Adrenal gland (tissue), 12 donors: ENCODE results near the gene RNH1. TPM values are rescaled to one million over a fixed set of nuclear protein-coding genes. Genes with fewer than 3 reads are reported as not detected.

Source experiments
- DNase-seq, 7 donors: peaks; one replicate each; pipeline ENCODE4 v3.0.0-alpha.2; 2019 to 2020
- H3K27ac ChIP-seq, 5 donors: fragments of 200-600 bp; sonication (generic) in 4 of 5; 1 replicate in 3 of 5; 2 replicates in 2 of 5; pipeline versions ENCODE4 v1.5.1 to v1.8.0; 2016 to 2020; ENCODE audit warnings: mild to moderate bottlenecking in 1 of 5
- H3K27me3 ChIP-seq: fragments of 200-600 bp; 2 replicates; pipeline ENCODE4 v1.8.0; 2021
- H3K36me3 ChIP-seq, 2 donors: fragments of 200-600 bp; replicated peaks in 1 of 2; 1 replicate in 1 of 2; 2 replicates in 1 of 2; pipeline versions ENCODE4 v1.5.1 to v1.8.0; 2018 to 2022
- H3K4me1 ChIP-seq, 2 donors: fragments of 200-600 bp; replicated peaks in 1 of 2; 1 replicate in 1 of 2; 2 replicates in 1 of 2; pipeline versions ENCODE4 v1.5.1 to v1.8.0; 2018 to 2021
- H3K4me3 ChIP-seq, 4 donors: fragments of 200-600 bp; sonication (generic) in 3 of 4; one replicate each; pipeline ENCODE4 v1.5.1; 2016 to 2018
- H3K9me3 ChIP-seq, 3 donors: fragments of 200-600 bp; sonication (generic) in 1 of 3; replicated peaks in 1 of 3; 1 replicate in 2 of 3; 2 replicates in 1 of 3; pipeline versions ENCODE4 v1.5.1 to v1.8.0; 2016 to 2021
- CTCF ChIP-seq, 6 experiments: fragments of 450-650 bp in 4 of 6; fragments of 200-600 bp in 2 of 6; sonication (generic) in 1 of 6; IDR thresholded peaks; 1 replicate in 5 of 6; 2 replicates in 1 of 6; pipeline versions ENCODE4 v1.5.1 to v1.8.0; 2016 to 2021; ENCODE audit warnings: antibody characterized with exemption in 6 of 6, mild to moderate bottlenecking in 2 of 6, moderate library complexity in 1 of 6
- POLR2A ChIP-seq, 2 donors: fragments of 450-650 bp; IDR thresholded peaks; one replicate each; pipeline ENCODE4 v1.6.1; 2017; ENCODE audit warnings: antibody characterized with exemption in 2 of 2, mild to moderate bottlenecking in 2 of 2, moderate library complexity in 1 of 2
- WGBS, 4 donors: extraction: QIAGEN DNeasy Blood & Tissue Kit in 2 of 4; methylation state at CpG; one replicate each; pipeline versions ENCODE4 v1.1.5 to v1.1.7; 2013 to 2017; 5-methylcytosine and 5-hydroxymethylcytosine counted together
- intact Hi-C, 2 donors: fragments of 100-400 bp; cut with DNase I; formaldehyde crosslinking; loops; one replicate each; pipeline versions ENCODE4 v1.14.1 to v1.15.0; 2022 to 2023
- polyA plus RNA-seq, 3 donors: library from polyadenylated mRNA; stranded (reverse); fragments of 200-250 nt in 2 of 3; fragments of 350-450 nt in 1 of 3; fragmentation: Illumina TruSeq in 1 of 3; extraction: RNeasy Lipid Tissue Mini Kit (QIAGEN cat#74804) in 1 of 3; gene quantifications; one replicate each; pipeline ENCODE4 v1.2.3, GENCODE V29; 2013 to 2014
- total RNA-seq, 9 donors: library from RNA; depleted of rRNA in 4 of 9; stranded (reverse); fragments of >200 nt in 4 of 9; fragments of 120-200 nt in 1 of 9; fragmentation: NEBNext Ultra II Directional in 1 of 9; extraction: Animal tissue kit (Norgen Biotek cat#: 25700) in 1 of 9; gene quantifications; one replicate each; pipeline versions ENCODE4 v1.1.0 to v1.2.4, GENCODE V29; 2013 to 2023
- donor health status: healthy with polysubstance abuse.
- donor health status: Bipolar disorder and iron deficiency.
- donor health status: DM: yes; HTN: yes; CAD: no.
- donor health status: DM: no; HTN: no; CAD: no.
- donor health status: DM: no; HTN: no; CAD: no.
- donor health status: DM: yes; HTN: yes; CAD: no.

The RNH1 gene
- total and polyA plus RNA-seq, 12 donors = 36.3 to 342 (median 205) TPM

GRCh38 chr11:474914-475506 is 32.0 kb downstream of the RNH1 start:
- H3K27me3 ChIP-seq = no peaks in the 10 kb centered on the region
- H3K36me3 ChIP-seq = no peaks in the 10 kb centered on the region
- intact Hi-C loops = no loop called here
- no peak overlapping the region for H3K27ac ChIP-seq
- H3K9me3 ChIP-seq = no peaks in the 10 kb centered on the region
- peaks cover 6 to 9% of the 10 kb centered on the region in 2 donors for H3K4me1 ChIP-seq
- WGBS, 4 donors = 89 to 98% (median 94%) methylated on average over 48 of the region's 48 CpGs
- no peak for DNase-seq
- no peak overlapping the region for H3K4me3 ChIP-seq
- TF ChIP-seq CTCF (IDR thresholded peaks at IDR 0.05) (no peak), POLR2A (IDR thresholded peaks at IDR 0.05) (no peak)

- no peak for DNase-seq
Measured at GRCh38 chr11:473962-474785, 32.9 kb downstream of the RNH1 start.

GRCh38 chr11:473415-473814 is 33.6 kb downstream of the RNH1 start:
- WGBS, 4 donors = 89 to 96% (median 94%) methylated on average over 16 to 19 of the region's 19 CpGs
- H3K4me1 ChIP-seq = peaks cover 14 to 17% of the 10 kb centered on the region in 2 donors
- H3K27me3 ChIP-seq = no peaks in the 10 kb centered on the region
- no peaks in the 10 kb centered on the region for H3K9me3 ChIP-seq
- intact Hi-C loops = no loop called here
- DNase-seq = no peak
- no peak overlapping the region for H3K27ac ChIP-seq
- TF ChIP-seq POLR2A (IDR thresholded peaks at IDR 0.05) = no peak
- no peak for TF ChIP-seq CTCF (IDR thresholded peaks at IDR 0.05)
- H3K36me3 ChIP-seq = no peaks in the 10 kb centered on the region
- no peak overlapping the region for H3K4me3 ChIP-seq

More at GRCh38 chr11:473962-474785, 32.9 kb downstream of the RNH1 start:
- no peak for TF ChIP-seq CTCF (IDR thresholded peaks at IDR 0.05)
- TF ChIP-seq POLR2A (IDR thresholded peaks at IDR 0.05) = no peak
- intact Hi-C loops = no loop called here
- 78 to 87% (median 85%) methylated on average over 18 to 22 of the region's 22 CpGs for WGBS, 4 donors
- Histone ChIP-seq H3K4me3 (no peak overlapping the region), H3K4me1 (peaks cover 13 to 16% of the 10 kb centered on the region in 2 donors), H3K9me3 (no peaks in the 10 kb centered on the region), H3K27me3 (no peaks in the 10 kb centered on the region), H3K36me3 (no peaks in the 10 kb centered on the region), H3K27ac (no peak overlapping the region)

- Histone ChIP-seq H3K27me3 (no peaks in the 10 kb centered on the region), H3K9me3 (no peaks in the 10 kb centered on the region), H3K27ac (no peak overlapping the region), H3K4me1 (peaks cover 20 to 23% of the 10 kb centered on the region in 2 donors), H3K36me3 (no peaks in the 10 kb centered on the region), H3K4me3 (no peak overlapping the region)
- intact Hi-C loops = no loop called here
- TF ChIP-seq CTCF (IDR thresholded peaks at IDR 0.05) (no peak), POLR2A (IDR thresholded peaks at IDR 0.05) (no peak)
- DNase-seq = no peak
- 91 to 94% (median 94%) methylated on average over 13 to 28 of the region's 28 CpGs for WGBS, 4 donors
Measured at GRCh38 chr11:472816-473215, 34.2 kb downstream of the RNH1 start.
